Activated T-cell treated with anti-CD3 and anti-CD28 coated beads, Interleukin-2, amount 50 U/mL, for 24 hours (primary cell): ENCODE measurements around the gene FXYD1.
"Not testable (repeated sequence)": the region's sequence is repeated elsewhere in the genome, so short reads cannot be mapped to it uniquely, and the experiment has no call there.

Experiments used
- DNase-seq: peaks from one replicate; pipeline ENCODE4 v3.0.0-alpha.2; 2020
- H3K27ac Mint-ChIP-seq: 2 replicates; pipeline ENCODE4 v1.8.0; 2020; ENCODE audit warnings: mild to moderate bottlenecking, mixed read lengths
- H3K27me3 Mint-ChIP-seq: 2 replicates; pipeline ENCODE4 v1.8.0; 2020; ENCODE audit warnings: mixed read lengths
- H3K36me3 Mint-ChIP-seq: 2 replicates; pipeline ENCODE4 v1.8.0; 2020; ENCODE audit warnings: low read depth, mixed read lengths
- H3K4me1 Mint-ChIP-seq: 2 replicates; pipeline ENCODE4 v1.8.0; 2020; ENCODE audit warnings: low read depth, mixed read lengths
- H3K4me3 Mint-ChIP-seq: 2 replicates; pipeline ENCODE4 v1.8.0; 2020; ENCODE audit warnings: mild to moderate bottlenecking, moderate library complexity, mixed read lengths
- H3K9me3 Mint-ChIP-seq: 2 replicates; pipeline ENCODE4 v1.8.0; 2020; ENCODE audit warnings: mixed read lengths

Gene FXYD1

DNA sequence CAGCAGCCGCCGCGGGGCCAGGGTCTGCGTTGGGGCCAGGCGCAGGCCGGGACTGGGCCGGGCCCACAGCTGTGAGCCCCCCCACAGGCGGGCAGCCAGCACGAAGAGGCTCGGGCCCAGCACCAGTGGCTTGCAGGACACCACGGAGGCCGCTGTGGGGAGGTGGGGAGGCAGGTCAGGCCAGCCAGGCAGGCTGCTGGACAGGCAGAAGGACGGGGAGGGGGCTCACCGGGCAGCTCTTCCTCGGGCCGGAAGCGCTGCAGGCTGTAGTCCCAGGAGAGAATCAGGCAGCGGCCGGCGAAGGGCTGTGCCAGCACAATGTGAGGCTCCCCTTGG lies 12.0 kb upstream of the FXYD1 start:
- no peaks in the 10 kb centered on the region for H3K27me3 Mint-ChIP-seq
- H3K9me3 Mint-ChIP-seq: no peaks in the 10 kb centered on the region
- no peak overlapping the region for H3K27ac Mint-ChIP-seq
- no peak overlapping the region for H3K4me3 Mint-ChIP-seq
- DNase-seq: no peak
- H3K36me3 Mint-ChIP-seq: no peaks in the 10 kb centered on the region
- H3K4me1 Mint-ChIP-seq: peaks cover 15% of the 10 kb centered on the region

DNA sequence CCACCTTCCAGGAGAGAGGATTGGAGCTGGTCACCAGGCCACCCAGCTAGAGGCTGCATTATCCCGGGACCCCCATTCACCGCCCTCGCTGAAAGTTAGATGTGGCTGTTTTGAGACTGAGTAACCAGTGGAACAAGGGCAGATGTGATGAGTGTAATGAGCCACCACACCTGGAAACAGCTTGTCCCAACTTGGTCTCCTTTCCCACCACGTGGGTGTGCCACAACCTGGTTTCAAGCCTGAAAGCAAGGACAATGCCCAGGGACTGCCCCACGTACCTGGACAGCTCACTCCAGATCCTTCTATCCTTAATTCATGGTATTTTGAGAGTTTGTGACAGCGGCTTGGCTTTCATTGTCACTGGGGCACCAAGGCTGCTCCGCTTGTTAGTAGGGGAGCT lies 10.8 kb upstream of the FXYD1 start:
- Mint-ChIP-seq H3K4me3 (no peak overlapping the region), H3K4me1 (peaks cover 15% of the 10 kb centered on the region), H3K27me3 (no peaks in the 10 kb centered on the region), H3K27ac (no peak overlapping the region), H3K36me3 (no peaks in the 10 kb centered on the region), H3K9me3 (no peaks in the 10 kb centered on the region)
- DNase-seq: no peak

DNA sequence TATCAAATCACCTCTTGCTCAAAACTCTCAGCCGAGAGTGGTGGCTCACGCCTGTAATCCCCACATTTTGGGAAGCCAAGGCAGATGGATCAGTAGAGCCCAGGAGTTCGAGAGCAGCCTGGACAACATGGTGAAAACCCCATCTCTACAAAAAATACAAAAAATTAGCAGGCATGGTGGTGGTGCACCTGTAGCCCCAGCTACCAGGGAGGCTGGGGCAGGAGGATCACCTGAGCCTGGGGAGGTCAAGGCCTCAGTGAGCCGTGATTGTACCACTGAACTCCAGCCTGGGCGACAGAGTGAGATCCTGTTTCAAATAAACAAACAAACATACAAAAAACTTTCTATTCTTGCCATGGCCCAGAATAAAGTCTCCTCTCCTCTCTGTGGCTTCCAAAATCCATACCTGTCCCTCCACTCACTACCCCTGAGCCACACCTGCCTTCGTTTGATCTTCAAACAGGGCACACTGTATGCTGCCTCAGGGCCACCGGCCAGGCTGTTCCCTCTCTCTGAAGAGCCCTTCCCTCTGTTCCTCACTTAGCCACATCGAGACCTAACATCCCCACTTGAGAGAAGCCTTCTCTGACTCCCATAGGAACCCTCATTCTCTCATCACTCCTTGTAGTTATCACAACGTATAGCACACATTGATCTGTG lies 10.1 kb upstream of the FXYD1 start:
- Mint-ChIP-seq H3K4me1 (peaks cover 15% of the 10 kb centered on the region), H3K27ac (no peak overlapping the region), H3K4me3 (no peak overlapping the region), H3K27me3 (no peaks in the 10 kb centered on the region), H3K9me3 (no peaks in the 10 kb centered on the region), H3K36me3 (no peaks in the 10 kb centered on the region)
- DNase-seq: no peak

DNA sequence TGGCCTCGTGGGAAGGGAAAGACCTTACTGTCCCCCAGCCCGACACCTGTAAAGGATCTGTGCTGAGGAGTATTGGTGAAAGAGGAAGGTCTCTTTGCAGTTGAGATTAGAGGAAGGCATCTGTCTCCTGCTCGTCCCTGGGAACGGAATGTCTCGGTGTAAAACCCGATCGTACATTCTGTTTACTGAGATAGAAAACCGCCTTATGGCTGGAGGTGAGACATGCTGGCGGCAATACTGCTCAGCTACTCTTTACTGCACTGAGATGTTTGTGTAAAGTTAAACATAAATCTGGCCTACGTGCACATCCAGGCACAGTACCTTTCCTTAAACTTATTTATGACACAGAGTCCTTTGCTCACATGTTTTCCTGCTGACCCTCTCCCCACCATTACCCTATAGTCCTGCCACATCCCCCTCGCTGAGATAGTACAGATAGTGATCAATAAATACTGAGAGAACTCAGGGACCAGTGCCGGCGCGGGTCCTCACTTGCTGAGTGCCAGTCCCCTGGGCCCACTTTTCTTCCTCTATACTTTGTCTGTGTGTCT lies 8.8 kb upstream of the FXYD1 start:
- not testable (repeated sequence) for H3K36me3 Mint-ChIP-seq, DNase-seq, H3K4me1 Mint-ChIP-seq, H3K27ac Mint-ChIP-seq, H3K4me3 Mint-ChIP-seq, H3K27me3 Mint-ChIP-seq, H3K9me3 Mint-ChIP-seq

DNA sequence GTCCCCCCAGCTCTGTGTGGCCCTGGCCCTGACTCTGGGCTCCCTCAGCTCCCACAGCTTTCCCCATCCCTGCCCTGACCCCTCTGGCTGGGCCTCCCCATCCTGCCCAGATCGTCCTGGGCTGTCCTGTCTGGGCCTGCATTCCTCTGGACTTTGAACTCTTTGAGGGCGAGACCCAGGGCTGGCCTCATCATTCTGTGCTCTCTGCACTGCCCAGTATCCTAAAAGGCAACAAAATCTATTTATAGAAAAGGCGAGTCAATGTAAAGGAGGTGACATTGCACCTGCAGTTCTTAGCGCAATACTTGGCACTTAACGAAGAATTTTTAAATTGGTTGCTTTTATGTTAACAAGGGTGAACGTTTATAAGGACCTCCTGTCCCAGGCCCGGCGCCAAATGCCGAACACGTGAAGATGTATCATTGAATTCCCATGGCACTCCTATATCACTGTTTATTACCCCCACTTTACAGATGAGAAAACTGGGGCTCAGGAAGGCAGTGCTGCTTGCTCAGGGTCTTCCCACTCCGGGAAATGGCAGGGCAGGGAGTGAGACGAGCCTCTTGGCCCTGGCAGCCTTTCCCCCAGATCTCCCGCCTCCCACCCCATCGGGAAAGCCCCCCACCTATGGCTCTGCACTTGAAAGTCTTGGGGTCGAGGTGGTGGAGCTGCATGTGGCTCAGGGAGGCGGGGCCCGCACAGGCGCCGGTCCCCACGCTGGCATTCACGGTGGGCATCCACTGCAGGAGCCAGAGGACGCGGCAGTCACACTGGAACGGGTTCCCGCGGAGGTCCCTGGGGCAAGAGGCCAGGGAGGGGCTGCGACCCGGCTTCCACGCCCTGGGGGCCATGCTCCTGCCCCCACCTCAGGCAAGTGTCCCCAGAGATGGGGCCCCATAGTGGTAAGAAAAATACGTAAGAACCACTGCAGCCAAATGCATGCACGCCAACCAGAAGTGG lies 7.6 kb upstream of the FXYD1 start:
- Mint-ChIP-seq H3K4me1 (peaks cover 6% of the 10 kb centered on the region), H3K27me3 (no peaks in the 10 kb centered on the region), H3K27ac (no peak overlapping the region), H3K4me3 (no peak overlapping the region), H3K9me3 (no peaks in the 10 kb centered on the region), H3K36me3 (no peaks in the 10 kb centered on the region)
- no peak for DNase-seq

DNA sequence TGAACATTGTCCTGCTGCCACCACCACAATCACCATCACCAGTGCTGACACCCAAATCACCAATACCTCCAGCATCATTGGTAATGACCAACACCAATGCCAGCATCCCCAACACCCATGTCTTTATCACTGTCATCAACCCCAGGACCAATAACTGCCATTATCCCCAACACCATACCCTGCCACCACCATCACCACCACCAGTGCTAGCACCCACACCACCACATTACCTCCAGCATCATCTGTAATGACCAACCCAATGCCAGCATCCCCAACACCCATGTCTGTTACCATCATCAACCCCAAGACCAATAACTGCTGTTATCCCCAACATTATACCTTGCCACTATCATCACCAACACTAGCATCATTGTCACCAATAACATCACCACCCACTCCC lies 6.4 kb upstream of the FXYD1 start:
- Mint-ChIP-seq H3K9me3 (no peaks in the 10 kb centered on the region), H3K27ac (no peak overlapping the region), H3K36me3 (no peaks in the 10 kb centered on the region), H3K4me1 (peaks cover 8% of the 10 kb centered on the region), H3K27me3 (no peaks in the 10 kb centered on the region), H3K4me3 (no peak overlapping the region)
- no peak for DNase-seq

DNA sequence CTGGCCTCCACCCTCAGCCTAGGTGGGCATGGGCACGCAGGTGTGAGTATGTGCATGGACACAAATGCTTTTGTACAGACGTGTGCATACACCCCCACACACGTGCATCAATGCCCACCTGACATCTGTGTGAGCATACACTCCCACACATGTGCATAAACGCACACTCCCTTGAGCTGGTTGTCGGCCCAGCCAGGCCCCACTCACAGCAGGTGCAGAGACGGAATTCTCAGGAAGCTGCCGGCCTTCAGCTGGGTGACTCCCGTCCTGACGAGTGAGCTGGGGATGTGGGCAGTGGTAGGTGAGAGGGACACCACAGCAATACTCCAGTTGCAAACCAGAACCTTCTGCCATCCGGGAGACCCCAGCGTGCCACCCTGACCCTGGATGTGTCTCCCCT lies 4.8 kb upstream of the FXYD1 start:
- Mint-ChIP-seq H3K36me3 (no peaks in the 10 kb centered on the region), H3K9me3 (no peaks in the 10 kb centered on the region), H3K4me1 (peaks cover 9% of the 10 kb centered on the region), H3K27me3 (no peaks in the 10 kb centered on the region), H3K27ac (no peak overlapping the region), H3K4me3 (no peak overlapping the region)
- no peak for DNase-seq

DNA sequence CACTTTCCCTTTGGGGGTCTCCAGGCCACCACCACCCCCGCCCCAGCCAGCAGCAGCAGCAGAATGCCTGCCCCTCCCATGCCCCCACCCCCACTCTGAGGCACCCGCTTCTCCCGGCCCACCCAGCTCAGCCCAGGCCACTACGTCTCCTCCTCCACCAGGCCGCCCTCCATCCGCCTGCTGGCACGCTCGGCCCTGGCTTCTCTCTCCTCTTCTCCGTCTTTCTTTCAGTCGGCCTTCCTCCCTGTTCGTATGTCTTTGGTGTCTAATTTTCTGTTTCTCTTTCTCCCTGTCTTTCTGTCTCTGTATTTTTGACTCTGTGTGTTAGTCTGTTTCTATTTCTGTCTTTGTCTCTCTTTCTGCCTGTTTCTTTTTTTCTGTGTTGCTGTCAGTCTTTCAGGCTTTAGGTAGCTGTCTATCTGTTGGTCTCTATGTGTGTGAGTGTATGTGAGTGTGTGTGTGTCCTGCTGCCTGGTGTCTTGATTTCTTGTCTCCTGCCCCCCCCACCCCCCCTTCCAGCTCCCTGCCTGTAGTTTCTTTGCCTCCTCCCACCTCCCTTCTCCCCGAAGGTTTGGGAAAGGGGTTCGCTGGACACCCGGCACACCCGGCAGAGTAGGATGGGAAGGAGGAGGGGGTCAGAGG lies 3.9 kb upstream of the FXYD1 start, which contains the start of gene LGI4:
TSS of gene LGI4 (minus strand) at position 459 of the 642 bp plus-strand sequence. CDS start at position 80, 379 bp downstream.
- Mint-ChIP-seq H3K9me3 (no peaks in the 10 kb centered on the region), H3K36me3 (no peaks in the 10 kb centered on the region), H3K4me1 (peaks cover 9% of the 10 kb centered on the region), H3K27ac (no peak within 1 kb of the TSS), H3K4me3 (no peak within 1 kb of the TSS), H3K27me3 (no peaks in the 10 kb centered on the region)
- no peak for DNase-seq

DNA sequence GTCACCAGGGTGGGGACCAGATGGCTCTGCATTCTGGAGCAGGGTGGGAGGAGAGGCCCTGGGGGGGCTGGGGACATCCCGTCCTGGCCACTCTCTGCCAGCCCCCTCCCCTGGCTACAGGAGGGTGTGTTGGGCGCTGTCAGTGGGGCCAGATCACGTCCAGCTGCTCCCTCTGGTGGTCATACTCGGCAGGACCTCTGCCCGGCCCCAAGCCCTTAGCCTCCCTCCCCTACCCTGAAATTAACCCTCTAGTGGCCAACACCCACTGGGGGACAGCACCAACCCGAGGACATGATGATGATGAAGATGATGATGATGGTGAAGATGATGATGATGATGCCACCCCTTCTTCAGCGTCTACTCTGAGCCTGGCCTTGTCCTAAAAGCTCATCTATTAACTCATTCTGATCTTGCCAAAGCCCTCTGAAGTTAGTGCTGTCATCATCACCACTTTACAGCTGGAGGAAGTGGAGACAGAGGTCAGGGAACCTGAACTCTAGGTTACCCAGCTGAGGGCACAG lies 3.2 kb upstream of the FXYD1 start:
- H3K4me1 Mint-ChIP-seq: peaks cover 9% of the 10 kb centered on the region
- H3K4me3 Mint-ChIP-seq: no peak overlapping the region
- no peaks in the 10 kb centered on the region for H3K9me3 Mint-ChIP-seq
- H3K36me3 Mint-ChIP-seq: no peaks in the 10 kb centered on the region
- DNase-seq: peak; percentile 81
- no peak overlapping the region for H3K27ac Mint-ChIP-seq
- no peaks in the 10 kb centered on the region for H3K27me3 Mint-ChIP-seq

DNA sequence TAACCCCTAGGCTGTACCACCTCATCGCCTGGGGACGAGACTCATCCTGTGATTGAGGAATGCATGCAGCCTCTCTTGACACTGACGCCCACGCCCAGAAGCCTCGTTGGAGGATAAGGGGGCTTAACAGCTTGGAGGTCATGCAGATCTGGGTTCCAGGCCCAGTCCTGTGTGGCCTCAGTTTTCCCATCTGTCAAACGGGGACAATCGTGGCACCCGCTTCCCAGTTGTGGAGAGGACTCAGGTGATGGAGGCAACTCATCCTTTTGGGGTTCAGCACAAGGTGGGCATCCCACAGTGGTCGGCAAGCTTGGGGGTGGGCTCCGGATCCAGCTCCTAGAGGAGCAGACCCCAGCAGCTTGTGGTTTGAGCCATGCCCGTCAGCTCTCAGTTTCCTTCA lies 2.4 kb upstream of the FXYD1 start:
- no peaks in the 10 kb centered on the region for H3K9me3 Mint-ChIP-seq
- H3K27me3 Mint-ChIP-seq: no peaks in the 10 kb centered on the region
- peaks cover 14% of the 10 kb centered on the region for H3K4me1 Mint-ChIP-seq
- no peak overlapping the region for H3K4me3 Mint-ChIP-seq
- H3K27ac Mint-ChIP-seq: no peak overlapping the region
- H3K36me3 Mint-ChIP-seq: no peaks in the 10 kb centered on the region
- no peak for DNase-seq

DNA sequence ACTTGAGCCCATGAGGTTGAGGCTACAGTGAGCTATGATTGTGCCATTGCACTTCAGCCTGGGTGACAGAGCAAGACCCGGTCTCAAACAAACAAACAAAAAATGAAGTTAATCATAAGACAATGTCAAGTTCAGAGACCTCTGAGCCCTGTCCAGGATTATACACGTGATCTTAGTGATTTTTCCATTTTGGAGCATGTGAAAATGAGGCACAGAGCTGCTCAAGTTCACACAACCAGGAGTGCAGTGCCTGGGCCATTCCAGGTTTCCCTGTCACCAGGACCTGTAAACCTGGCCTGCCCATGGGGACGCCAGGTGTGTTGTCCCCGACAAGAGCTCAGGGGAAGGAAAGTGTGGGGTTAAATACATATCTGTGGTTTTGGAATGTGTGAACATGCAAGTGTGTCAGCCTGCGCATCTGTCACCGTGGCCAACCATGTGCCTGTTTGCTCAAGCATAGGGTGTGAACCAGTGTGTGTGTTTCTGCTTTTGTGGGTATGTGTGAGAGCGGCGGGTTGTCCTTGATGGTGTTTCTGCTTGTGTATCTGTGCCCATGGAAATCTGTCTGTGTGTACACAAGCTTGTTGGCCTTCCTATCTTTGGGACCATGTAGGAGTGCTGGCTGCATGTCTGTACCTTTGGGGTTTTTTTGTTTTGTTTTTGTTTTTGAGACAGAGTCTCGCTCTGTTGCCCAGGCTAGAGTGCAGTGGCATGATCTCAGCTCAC lies 1.5 kb upstream of the FXYD1 start:
- Mint-ChIP-seq H3K27ac (no peak overlapping the region), H3K27me3 (peaks cover 6% of the 10 kb centered on the region), H3K4me1 (peaks cover 23% of the 10 kb centered on the region), H3K36me3 (no peaks in the 10 kb centered on the region), H3K9me3 (no peaks in the 10 kb centered on the region), H3K4me3 (no peak overlapping the region)
- no peak for DNase-seq

DNA sequence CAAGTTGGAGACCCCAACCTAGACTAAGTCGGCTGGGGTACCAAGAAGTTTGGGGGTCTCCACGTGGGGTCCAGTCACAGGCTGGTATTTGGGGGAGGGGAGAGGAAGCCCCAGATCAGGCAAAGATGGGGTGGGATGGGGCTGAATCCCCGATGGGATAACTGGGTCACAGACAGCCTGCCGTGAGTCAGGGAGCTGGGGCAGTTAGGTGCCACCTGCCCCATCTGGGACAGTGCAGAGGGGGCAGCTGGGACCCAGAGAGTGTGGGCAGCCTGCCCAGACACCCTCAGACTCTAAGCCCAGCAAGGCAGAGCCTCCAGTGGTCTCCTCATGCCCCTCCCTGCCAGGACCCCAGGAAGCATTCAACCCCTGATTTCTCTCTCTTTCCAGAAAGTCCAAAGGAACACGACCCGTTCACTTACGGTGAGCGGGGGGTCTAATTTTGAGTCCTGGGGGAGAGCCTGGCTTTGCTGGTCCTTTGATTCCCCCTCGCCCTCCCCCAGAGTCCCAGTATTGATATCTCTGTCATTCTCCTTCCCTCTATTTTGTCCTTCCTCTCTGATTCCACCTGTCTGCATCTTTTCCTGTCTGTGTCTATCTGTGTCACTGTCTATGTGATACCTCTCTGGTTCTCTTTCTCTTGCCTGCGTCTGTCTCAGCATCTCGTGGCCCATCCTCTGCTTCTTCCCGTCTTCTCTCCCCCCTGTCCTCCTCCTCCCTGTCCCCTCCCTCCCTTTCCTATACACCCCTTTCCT lies 1.8 kb downstream of the FXYD1 start:
- Mint-ChIP-seq H3K27me3 (peaks cover 6% of the 10 kb centered on the region), H3K27ac (no peak overlapping the region), H3K4me3 (no peak overlapping the region), H3K36me3 (no peaks in the 10 kb centered on the region), H3K4me1 (peaks cover 44% of the 10 kb centered on the region), H3K9me3 (no peaks in the 10 kb centered on the region)
- DNase-seq: no peak

DNA sequence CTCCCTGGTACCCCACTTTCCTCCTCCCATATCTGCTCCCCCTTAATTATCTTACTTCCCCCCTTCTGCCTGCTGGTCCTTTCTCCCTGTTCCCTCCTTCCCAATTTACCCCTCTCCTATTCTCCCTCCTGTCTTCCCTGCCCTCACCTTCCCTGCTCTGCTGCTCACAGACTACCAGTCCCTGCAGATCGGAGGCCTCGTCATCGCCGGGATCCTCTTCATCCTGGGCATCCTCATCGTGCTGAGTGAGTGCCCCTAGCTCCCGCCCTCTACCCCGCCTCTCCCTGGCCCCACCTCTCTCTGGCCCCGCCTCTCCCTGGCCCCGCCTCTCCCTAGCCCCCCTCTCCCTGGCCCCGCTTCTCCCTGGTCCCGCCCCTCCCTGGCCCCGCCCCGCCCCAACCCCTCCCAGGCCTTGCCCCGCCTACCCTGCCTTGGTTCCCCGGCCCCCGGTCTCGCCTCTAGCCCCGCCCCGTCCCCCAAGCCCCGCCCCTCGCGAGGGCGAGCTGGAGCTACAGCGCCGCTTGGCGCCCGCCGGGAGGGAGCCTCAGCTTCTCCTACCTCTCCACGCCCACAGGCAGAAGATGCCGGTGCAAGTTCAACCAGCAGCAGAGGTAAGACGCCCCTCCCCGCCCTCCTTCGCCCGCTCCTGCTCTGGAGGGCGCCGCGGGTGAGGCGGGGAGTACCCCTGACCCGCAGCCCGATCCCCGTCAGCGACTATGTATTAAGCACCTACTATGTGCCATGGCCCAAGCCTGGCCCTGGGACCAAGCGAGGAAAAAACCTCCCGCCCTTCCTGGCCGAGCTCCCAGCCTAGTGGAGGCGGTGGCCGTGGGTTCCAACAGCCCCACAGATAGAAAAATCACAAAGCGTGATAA lies 2.6 kb downstream of the FXYD1 start:
- peaks cover 38% of the 10 kb centered on the region for H3K4me1 Mint-ChIP-seq

More for the DNA sequence above, 2.6 kb downstream of the FXYD1 start:
- H3K4me3 Mint-ChIP-seq: peak overlapping the region; percentile 73
- peak; percentile 96 for DNase-seq
- H3K36me3 Mint-ChIP-seq: no peaks in the 10 kb centered on the region
- peak overlapping the region; percentile 84 for H3K27ac Mint-ChIP-seq
- no peaks in the 10 kb centered on the region for H3K9me3 Mint-ChIP-seq
- peaks cover 6% of the 10 kb centered on the region for H3K27me3 Mint-ChIP-seq
